Activated CD4-positive, alpha-beta memory T cell treated with anti-CD3 and anti-CD28 coated beads, Interleukin-2, amount 10 ng/mL, durations not matched to agents 7 days and 5 days (primary cell): ENCODE data around the gene CLEC7A. TPM values are rescaled to one million over a fixed set of nuclear protein-coding genes. Genes with fewer than 3 reads are reported as not detected.

Experiments
- CTCF ChIA-PET: fragments of 350-600 bp; sonication (Branson Sonifier 250); formaldehyde crosslinking; loops from one replicate; lab custom pipeline; 2021; ENCODE audit warnings: antibody characterized with exemption, inconsistent platforms; lab: Charles Lee
- POLR2A ChIA-PET: fragments of 350-600 bp; sonication (Branson Sonifier 250); formaldehyde crosslinking; loops from one replicate; lab custom pipeline; 2021; ENCODE audit warnings: antibody characterized with exemption; lab: Charles Lee
- DNase-seq: peaks from one replicate; pipeline ENCODE4 v3.0.0-alpha.2; 2020
- H3K27ac Mint-ChIP-seq: one replicate; pipeline ENCODE4 v1.8.0; 2021; ENCODE audit warnings: mild to moderate bottlenecking, mixed read lengths
- H3K27me3 Mint-ChIP-seq: one replicate; pipeline ENCODE4 v1.8.0; 2021; ENCODE audit warnings: mixed read lengths
- H3K36me3 Mint-ChIP-seq: one replicate; pipeline ENCODE4 v1.8.0; 2021; ENCODE audit warnings: low read depth, mixed read lengths
- H3K4me1 Mint-ChIP-seq: one replicate; pipeline ENCODE4 v1.8.0; 2021; ENCODE audit warnings: mixed read lengths
- H3K4me3 Mint-ChIP-seq: one replicate; pipeline ENCODE4 v1.8.0; 2021; ENCODE audit warnings: mild to moderate bottlenecking, mixed read lengths
- H3K9me3 Mint-ChIP-seq: one replicate; pipeline ENCODE4 v1.8.0; 2021; ENCODE audit warnings: mixed read lengths
- total RNA-seq, 2 experiments: library from RNA; stranded (reverse); gene quantifications; one replicate each; pipeline ENCODE4 v1.2.3, GENCODE V29; 2021

Gene CLEC7A
- total RNA-seq = not detected

GRCh38 chr12:10130042-10130441 is at the start of gene CLEC7A:
Gene CLEC7A, minus strand, starts transcription at chr12:10130199. Its CDS starts 117 bp downstream, at chr12:10130082.
- Mint-ChIP-seq H3K4me1 (peaks cover 12% of the 10 kb centered on the region), H3K36me3 (no peaks in the 10 kb centered on the region), H3K27ac (no peak within 1 kb of the TSS), H3K27me3 (peaks cover 23% of the 10 kb centered on the region), H3K9me3 (no peaks in the 10 kb centered on the region), H3K4me3 (no peak within 1 kb of the TSS)
- CTCF ChIA-PET = interaction anchor here (0.6 to 2.0 kb wide), 3 partner anchors 10 to 22 kb away, joined by 3 to 10 read pairs (median 3); no protein-coding TSS in a partner anchor
- no peak for DNase-seq
- POLR2A ChIA-PET = interaction anchor here (0.8 kb wide), 1 partner anchor 373 kb away, joined by 3 read pairs; no protein-coding TSS in a partner anchor

- ChIA-PET POLR2A (no interaction called here), CTCF (no interaction called here)
- no peak overlapping the region for H3K27ac Mint-ChIP-seq
- DNase-seq = no peak
- no peaks in the 10 kb centered on the region for H3K9me3 Mint-ChIP-seq
- no peak overlapping the region for H3K4me3 Mint-ChIP-seq
- no peaks in the 10 kb centered on the region for H3K4me1 Mint-ChIP-seq
- H3K36me3 Mint-ChIP-seq = no peaks in the 10 kb centered on the region
- peaks cover 43% of the 10 kb centered on the region for H3K27me3 Mint-ChIP-seq
These were observed 49.8 kb upstream of the CLEC7A start for GRCh38 chr12:10179776-10180181.

GRCh38 chr12:10178821-10179220 is 48.8 kb upstream of the CLEC7A start, which contains the start of gene TMEM52B:
Gene TMEM52B, plus strand, starts transcription at chr12:10179032. Its CDS starts 543 bp downstream, at chr12:10179575.
- Mint-ChIP-seq H3K27me3 (peaks cover 35% of the 10 kb centered on the region), H3K9me3 (no peaks in the 10 kb centered on the region)
- CTCF ChIA-PET = no interaction called here

GRCh38 chr12:10175846-10176636 is 46.0 kb upstream of the CLEC7A start:
- CTCF ChIA-PET = interaction anchor here (0.7 to 1.6 kb wide), 2 partner anchors 23 to 211 kb away, joined by 3 to 5 read pairs; no protein-coding TSS in a partner anchor
- peaks cover 35% of the 10 kb centered on the region for H3K27me3 Mint-ChIP-seq
- no peaks in the 10 kb centered on the region for H3K9me3 Mint-ChIP-seq
- H3K36me3 Mint-ChIP-seq = no peaks in the 10 kb centered on the region
- no peak for DNase-seq
- H3K27ac Mint-ChIP-seq = no peak overlapping the region
- H3K4me1 Mint-ChIP-seq = no peaks in the 10 kb centered on the region
- POLR2A ChIA-PET = no interaction called here
- no peak overlapping the region for H3K4me3 Mint-ChIP-seq

More at GRCh38 chr12:10178821-10179220, 48.8 kb upstream of the CLEC7A start, which contains the start of gene TMEM52B:
- Mint-ChIP-seq H3K4me1 (no peaks in the 10 kb centered on the region), H3K27ac (no peak within 1 kb of the TSS), H3K36me3 (no peaks in the 10 kb centered on the region), H3K4me3 (no peak within 1 kb of the TSS)
- POLR2A ChIA-PET = no interaction called here
- DNase-seq = no peak

- POLR2A ChIA-PET = no interaction called here
- no peaks in the 10 kb centered on the region for H3K4me1 Mint-ChIP-seq
- no peak overlapping the region for H3K27ac Mint-ChIP-seq
- CTCF ChIA-PET = no interaction called here
- H3K36me3 Mint-ChIP-seq = no peaks in the 10 kb centered on the region
- H3K4me3 Mint-ChIP-seq = no peak overlapping the region
- no peaks in the 10 kb centered on the region for H3K9me3 Mint-ChIP-seq
- no peak for DNase-seq
- H3K27me3 Mint-ChIP-seq = peaks cover 38% of the 10 kb centered on the region
These were observed 45.1 kb upstream of the CLEC7A start for GRCh38 chr12:10174986-10175614.

- no peaks in the 10 kb centered on the region for H3K4me1 Mint-ChIP-seq
- no peak for DNase-seq
- no peaks in the 10 kb centered on the region for H3K9me3 Mint-ChIP-seq
- no peak within 1 kb of the TSS for H3K27ac Mint-ChIP-seq
- H3K27me3 Mint-ChIP-seq = peaks cover 36% of the 10 kb centered on the region
- no peaks in the 10 kb centered on the region for H3K36me3 Mint-ChIP-seq
- POLR2A ChIA-PET = no interaction called here
- CTCF ChIA-PET = interaction anchor here (0.6 to 2.8 kb wide), 2 partner anchors 19 to 20 kb away, joined by 3 to 10 read pairs; no protein-coding TSS in a partner anchor
- no peak within 1 kb of the TSS for H3K4me3 Mint-ChIP-seq
These were observed 42.2 kb upstream of the CLEC7A start, which contains the start of gene OLR1 for GRCh38 chr12:10171973-10172728. Gene OLR1, minus strand, starts transcription at chr12:10172132. Its CDS starts 55 bp downstream, at chr12:10172077.

GRCh38 chr12:10170216-10170615 is 40.2 kb upstream of the CLEC7A start:
- ChIA-PET CTCF (interaction anchor here (1.4 to 2.8 kb wide), 2 partner anchors 17 to 18 kb away, joined by 6 to 10 read pairs; no protein-coding TSS in a partner anchor), POLR2A (no interaction called here)
- Mint-ChIP-seq H3K27me3 (peaks cover 33% of the 10 kb centered on the region), H3K36me3 (no peaks in the 10 kb centered on the region), H3K4me3 (no peak overlapping the region), H3K4me1 (no peaks in the 10 kb centered on the region), H3K27ac (no peak overlapping the region), H3K9me3 (no peaks in the 10 kb centered on the region)
- DNase-seq = no peak

GRCh38 chr12:10169104-10169503 is 39.1 kb upstream of the CLEC7A start:
- ChIA-PET CTCF (interaction anchor here (1.4 kb wide), 1 partner anchor 16 kb away, joined by 6 read pairs; no protein-coding TSS in a partner anchor), POLR2A (no interaction called here)
- Mint-ChIP-seq H3K4me3 (no peak overlapping the region), H3K27me3 (peaks cover 29% of the 10 kb centered on the region), H3K27ac (no peak overlapping the region), H3K9me3 (no peaks in the 10 kb centered on the region), H3K4me1 (no peaks in the 10 kb centered on the region), H3K36me3 (no peaks in the 10 kb centered on the region)
- no peak for DNase-seq

- no peaks in the 10 kb centered on the region for H3K9me3 Mint-ChIP-seq
- ChIA-PET POLR2A (no interaction called here), CTCF (no interaction called here)
- peaks cover 25% of the 10 kb centered on the region for H3K27me3 Mint-ChIP-seq
- H3K27ac Mint-ChIP-seq = no peak overlapping the region
- DNase-seq = no peak
- H3K4me1 Mint-ChIP-seq = no peaks in the 10 kb centered on the region
- no peak overlapping the region for H3K4me3 Mint-ChIP-seq
- no peaks in the 10 kb centered on the region for H3K36me3 Mint-ChIP-seq
These were observed 37.6 kb upstream of the CLEC7A start for GRCh38 chr12:10167599-10167998.

- no peak overlapping the region for H3K4me3 Mint-ChIP-seq
- POLR2A ChIA-PET = no interaction called here
- H3K36me3 Mint-ChIP-seq = no peaks in the 10 kb centered on the region
- H3K27me3 Mint-ChIP-seq = peaks cover 22% of the 10 kb centered on the region
- H3K27ac Mint-ChIP-seq = no peak overlapping the region
- CTCF ChIA-PET = no interaction called here
- H3K9me3 Mint-ChIP-seq = no peaks in the 10 kb centered on the region
- DNase-seq = no peak
- no peaks in the 10 kb centered on the region for H3K4me1 Mint-ChIP-seq
These were observed 35.4 kb upstream of the CLEC7A start for GRCh38 chr12:10165421-10165820.

- no peaks in the 10 kb centered on the region for H3K36me3 Mint-ChIP-seq
- ChIA-PET POLR2A (interaction anchor here (0.7 kb wide), 1 partner anchor 826 kb away, joined by 3 read pairs; no protein-coding TSS in a partner anchor), CTCF (interaction anchor here (3.5 kb wide), 1 partner anchor 11 kb away, joined by 16 read pairs; no protein-coding TSS in a partner anchor)
- no peaks in the 10 kb centered on the region for H3K9me3 Mint-ChIP-seq
- DNase-seq = no peak
- H3K27me3 Mint-ChIP-seq = peaks cover 31% of the 10 kb centered on the region
- H3K4me1 Mint-ChIP-seq = no peaks in the 10 kb centered on the region
- no peak overlapping the region for H3K27ac Mint-ChIP-seq
- H3K4me3 Mint-ChIP-seq = no peak overlapping the region
These were observed 33.1 kb upstream of the CLEC7A start for GRCh38 chr12:10163084-10163483.

- CTCF ChIA-PET = interaction anchor here (3.5 kb wide), 1 partner anchor 8 kb away, joined by 16 read pairs; no protein-coding TSS in a partner anchor
- H3K27me3 Mint-ChIP-seq = peaks cover 34% of the 10 kb centered on the region
- no peaks in the 10 kb centered on the region for H3K4me1 Mint-ChIP-seq
- no peak for DNase-seq
- POLR2A ChIA-PET = no interaction called here
- no peaks in the 10 kb centered on the region for H3K36me3 Mint-ChIP-seq
- no peak overlapping the region for H3K27ac Mint-ChIP-seq
- no peak overlapping the region for H3K4me3 Mint-ChIP-seq
- no peaks in the 10 kb centered on the region for H3K9me3 Mint-ChIP-seq
These were observed 30.8 kb upstream of the CLEC7A start for GRCh38 chr12:10160617-10161385.
